IMR-90 (cell line): ENCODE results near the gene DPCD. TPM values are rescaled to one million over a fixed set of nuclear protein-coding genes. Genes with fewer than 3 reads are reported as not detected.

Experiments
- ATAC-seq: fragments of 200-7000 bp; cut with Tn5 transposase; 2 replicates; pipeline ENCODE4 v1.9.1; 2020; ENCODE audit warnings: low read depth, mild to moderate bottlenecking, moderate library complexity
- BruUV-seq: library from RNA; stranded (reverse); fragments of 400-500 nt; replicated peaks from 2 replicates; lab custom pipeline; 2021; lab: Mats Ljungman, UMichigan
- CTCF ChIA-PET: fragments of 300-600 bp; formaldehyde crosslinking; extraction: SDS; loops from one replicate; lab custom pipeline; 2021; ENCODE audit warnings: antibody characterized with exemption; lab: Yijun Ruan, JAX
- POLR2A ChIA-PET: fragments of 300-600 bp; sonication (Branson Sonifier 250); formaldehyde crosslinking; loops from one replicate; lab custom pipeline; 2022; ENCODE audit warnings: antibody characterized with exemption; ENCODE audit not compliant: unreplicated experiment; lab: Charles Lee
- DNase-seq: peaks from one replicate; pipeline ENCODE4 v3.0.0; 2013
- H2AFZ ChIP-seq: replicated peaks from 2 replicates; pipeline ENCODE3; 2013; ENCODE audit warnings: low read length, mild to moderate bottlenecking; ENCODE audit not compliant: poor library complexity
- H2AK5ac ChIP-seq: 2 replicates; pipeline ENCODE4 v1.6.1; 2013; ENCODE audit warnings: low read depth, low read length, inconsistent platforms
- H2AK9ac ChIP-seq: replicated peaks from 2 replicates; pipeline ENCODE3; 2013; ENCODE audit warnings: mild to moderate bottlenecking, low read depth, low read length, moderate library complexity; ENCODE audit not compliant: poor library complexity
- H2BK120ac ChIP-seq: 2 replicates; pipeline ENCODE4 v1.6.1; 2013; ENCODE audit warnings: low read depth, low read length, inconsistent platforms
- H2BK15ac ChIP-seq: 3 replicates; pipeline ENCODE4 v1.6.1; 2013; ENCODE audit warnings: low read depth, low read length, inconsistent platforms
- H2BK20ac ChIP-seq: 2 replicates; pipeline ENCODE4 v1.6.1; 2013; ENCODE audit warnings: low read depth, mild to moderate bottlenecking, inconsistent platforms, low read length, moderate library complexity
- H2BK5ac ChIP-seq: 2 replicates; pipeline ENCODE4 v1.6.1; 2013; ENCODE audit warnings: mild to moderate bottlenecking, low read depth, low read length, inconsistent platforms; ENCODE audit not compliant: poor library complexity, severe bottlenecking
- H3K14ac ChIP-seq: replicated peaks from 2 replicates; pipeline ENCODE4 v1.6.1; 2013; ENCODE audit warnings: low read depth, low read length, inconsistent platforms
- H3K18ac ChIP-seq: 2 replicates; pipeline ENCODE4 v1.6.1; 2013; ENCODE audit warnings: low read depth, low read length, control low read depth
- H3K23ac ChIP-seq: 2 replicates; pipeline ENCODE4 v1.6.1; 2013; ENCODE audit warnings: low read depth, low read length, inconsistent platforms
- H3K27ac ChIP-seq: 2 replicates; pipeline ENCODE4 v1.5.1; 2013; ENCODE audit warnings: mild to moderate bottlenecking, control low read depth, low read length; ENCODE audit not compliant: insufficient read depth
- H3K27me3 ChIP-seq: 2 replicates; pipeline ENCODE4 v1.6.1; 2013; ENCODE audit warnings: low read length; ENCODE audit not compliant: control insufficient read depth, insufficient read depth
- H3K36me3 ChIP-seq: 2 replicates; pipeline ENCODE4 v1.6.1; 2013; ENCODE audit warnings: low read length, mixed read lengths; ENCODE audit not compliant: control insufficient read depth, insufficient read depth
- H3K4ac ChIP-seq: 2 replicates; pipeline ENCODE4 v1.6.1; 2013; ENCODE audit warnings: low read depth, low read length, inconsistent platforms
- H3K4me1 ChIP-seq: 2 replicates; pipeline ENCODE4 v1.6.1; 2013; ENCODE audit warnings: low read length, mixed read lengths; ENCODE audit not compliant: control insufficient read depth, insufficient read depth
- H3K4me2 ChIP-seq: 2 replicates; pipeline ENCODE4 v1.6.1; 2013; ENCODE audit warnings: low read depth, mild to moderate bottlenecking, control low read depth, low read length, moderate library complexity
- H3K4me3 ChIP-seq: 2 replicates; pipeline ENCODE4 v1.5.1; 2013; ENCODE audit warnings: low read depth, mild to moderate bottlenecking, control low read depth, low read length, moderate library complexity; ENCODE audit not compliant: insufficient read depth
- H3K56ac ChIP-seq: 2 replicates; pipeline ENCODE4 v1.6.1; 2013; ENCODE audit warnings: low read length, inconsistent platforms; ENCODE audit not compliant: insufficient read depth; ENCODE audit errors: extremely low read depth
- H3K79me1 ChIP-seq, 2 experiments: 2 replicates each; pipeline ENCODE4 v1.6.1; 2013; ENCODE audit warnings: low read length in 2 of 2, inconsistent platforms in 1 of 2, low read depth in 1 of 2
- H3K9ac ChIP-seq: 2 replicates; pipeline ENCODE4 v1.6.1; 2013; ENCODE audit warnings: low read depth, low read length, control low read depth
- H3K9me1 ChIP-seq: 2 replicates; pipeline ENCODE4 v1.6.1; 2013; ENCODE audit warnings: low read length, inconsistent platforms; ENCODE audit not compliant: insufficient read depth
- H3K9me3 ChIP-seq: 2 replicates; pipeline ENCODE4 v1.6.1; 2013; ENCODE audit warnings: low read length; ENCODE audit not compliant: control insufficient read depth, insufficient read depth
- H4K20me1 ChIP-seq: 2 replicates; pipeline ENCODE4 v1.6.1; 2013; ENCODE audit warnings: low read length, inconsistent platforms; ENCODE audit not compliant: insufficient read depth
- H4K5ac ChIP-seq: 2 replicates; pipeline ENCODE4 v1.6.1; 2013; ENCODE audit warnings: mild to moderate bottlenecking, low read depth, low read length, control low read depth
- H4K8ac ChIP-seq, 2 experiments: 2 replicates each; pipeline ENCODE4 v1.6.1; 2013; ENCODE audit warnings: low read depth in 2 of 2, low read length in 2 of 2, control low read depth in 1 of 2, inconsistent platforms in 1 of 2
- H4K91ac ChIP-seq: 2 replicates; pipeline ENCODE4 v1.6.1; 2013; ENCODE audit warnings: low read depth, low read length, inconsistent platforms; ENCODE audit not compliant: insufficient read depth
- BHLHE40 ChIP-seq: fragments of 150-350 bp; IDR thresholded peaks from 2 replicates; pipeline ENCODE4 v1.6.1; 2016; ENCODE audit warnings: mild to moderate bottlenecking, low read depth, low read length
- CEBPB ChIP-seq: IDR thresholded peaks from 2 replicates; pipeline ENCODE4 v1.6.1; 2012; ENCODE audit warnings: low read depth, low read length, improper control_type of control experiment
- CHD1 ChIP-seq: IDR thresholded peaks from 2 replicates; pipeline ENCODE4 v1.6.1; 2012; ENCODE audit warnings: low read depth, low read length, improper control_type of control experiment
- FOS ChIP-seq: fragments of 150-350 bp; IDR thresholded peaks from 2 replicates; pipeline ENCODE4 v1.6.1; 2016; ENCODE audit warnings: low read depth, low read length
- MAFK ChIP-seq: IDR thresholded peaks from 2 replicates; pipeline ENCODE4 v1.6.1; 2012; ENCODE audit warnings: low read depth, low read length, improper control_type of control experiment
- MAZ ChIP-seq: IDR thresholded peaks from 2 replicates; pipeline ENCODE4 v1.6.1; 2012; ENCODE audit warnings: low read depth, mild to moderate bottlenecking, low read length, improper control_type of control experiment, moderate library complexity, borderline replicate concordance
- MXI1 ChIP-seq: IDR thresholded peaks from 2 replicates; pipeline ENCODE4 v1.6.1; 2012; ENCODE audit warnings: low read depth, mild to moderate bottlenecking, low read length, moderate library complexity, borderline replicate concordance
- NFE2L2 ChIP-seq: fragments of 150-350 bp; IDR thresholded peaks from 2 replicates; pipeline ENCODE4 v1.6.1; 2016; ENCODE audit warnings: low read depth, mild to moderate bottlenecking, low read length
- RAD21 ChIP-seq: IDR thresholded peaks from 2 replicates; pipeline ENCODE4 v1.6.1; 2012; ENCODE audit warnings: low read length, improper control_type of control experiment
- RCOR1 ChIP-seq: IDR thresholded peaks from 2 replicates; pipeline ENCODE4 v1.6.1; 2012; ENCODE audit warnings: mild to moderate bottlenecking, low read length, improper control_type of control experiment; ENCODE audit not compliant: insufficient replicate concordance
- RFX5 ChIP-seq: IDR thresholded peaks from 2 replicates; pipeline ENCODE4 v1.8.0; 2012; ENCODE audit warnings: low read depth, mild to moderate bottlenecking, low read length, moderate library complexity
- SMC3 ChIP-seq: fragments of 150-350 bp; IDR thresholded peaks from 2 replicates; pipeline ENCODE4 v1.6.1; 2016; ENCODE audit warnings: low read depth, mild to moderate bottlenecking, antibody characterized with exemption, low read length, moderate library complexity
- WGBS, 2 experiments: methylation state at CpG; one replicate each; pipeline versions ENCODE4 v1.1.5 to v1.1.7; 2013; ENCODE audit warnings: missing lambda C conversion rate in 2 of 2; ENCODE audit not compliant: insufficient read length in 1 of 2; ENCODE audit errors: extremely low coverage in 2 of 2; 5-methylcytosine and 5-hydroxymethylcytosine counted together
- dilution Hi-C: fragments of 300-500 bp; cut with HindIII; formaldehyde crosslinking; loops from one replicate; pipeline ENCODE4 v1.14.3; 2018; ENCODE audit warnings: low sequenced_read_pairs; ENCODE audit not compliant: unreplicated experiment
- in situ Hi-C: fragments of 300-500 bp; cut with MboI; formaldehyde crosslinking; loops from 3 replicates; pipeline ENCODE4 v1.14.3; 2019; ENCODE audit warnings: low sequenced_read_pairs, inconsistent platforms, mixed read lengths
- intact Hi-C: fragments of 100-400 bp; cut with micrococcal nuclease; formaldehyde crosslinking; loops from 2 replicates; pipeline ENCODE4 v1.10.0; 2022
- polyA plus RNA-seq, 3 experiments: library from polyadenylated mRNA; depleted of rRNA; stranded (reverse); fragments of >200 nt; gene quantifications; 2 replicates each; pipeline ENCODE4 v1.2.3, GENCODE V29; 2012; ENCODE audit warnings: low replicate concordance in 1 of 3
- total RNA-seq: library from RNA; depleted of rRNA; stranded (reverse); fragments of >200 nt; gene quantifications from 2 replicates; pipeline ENCODE4 v1.2.3, GENCODE V29; 2012
- TF ChIP-seq, protein P1 (sequence below): fragments of 150-350 bp; IDR thresholded peaks from 2 replicates; pipeline ENCODE4 v1.6.1; 2016; ENCODE audit warnings: low read depth, mild to moderate bottlenecking, low read length, moderate library complexity, borderline replicate concordance

The DPCD gene
- total and polyA plus RNA-seq, 2 of the 4 experiments (the other 2 are of a cell fraction), result 59.1 to 73.7 TPM

- Histone ChIP-seq H4K91ac (no peak overlapping the region), H3K36me3 (peaks cover 33% of the 10 kb centered on the region), H3K9me3 (no peaks in the 10 kb centered on the region), H3K4me3 (no peak overlapping the region), H3K56ac (no peak overlapping the region), H2BK20ac (no peak overlapping the region), H2AFZ (no peak overlapping the region), H3K27ac (no peak overlapping the region), H3K23ac (no peak overlapping the region), H4K20me1 (no peaks in the 10 kb centered on the region), H2BK120ac (no peak overlapping the region), H3K4me2 (no peak overlapping the region), H3K27me3 (no peaks in the 10 kb centered on the region), H3K4ac (no peak overlapping the region), H2BK5ac (no peak overlapping the region), H2AK5ac (no peak overlapping the region), H3K18ac (no peak overlapping the region), H2AK9ac (no peak overlapping the region), H3K79me1 (peaks cover 0 to 3% of the 10 kb centered on the region in 2 experiments; a peak in 1 of 4 replicates), H2BK15ac (no peak overlapping the region), H4K5ac (no peak overlapping the region), H3K4me1 (no peaks in the 10 kb centered on the region), H4K8ac (no peak overlapping the region), H3K9me1 (0 out of 2 replicates have a peak, but pooled peaks cover 7% of the 10 kb centered on the region), H3K14ac (no peak overlapping the region), H3K9ac (no peak overlapping the region)
- WGBS, 2 experiments, result 100% methylated on average over 1 of the region's 5 CpGs; no CpG with 5 or more reads in 1 of the 2 experiments
- ChIA-PET POLR2A (no interaction called here), CTCF (no interaction called here)
- TF ChIP-seq RAD21, result no peak
- no peak for TF ChIP-seq CHD1
- no peak for TF ChIP-seq CEBPB
- no peak for TF ChIP-seq SMC3
- TF ChIP-seq MAFK, result no peak
- TF ChIP-seq, protein P1, sequence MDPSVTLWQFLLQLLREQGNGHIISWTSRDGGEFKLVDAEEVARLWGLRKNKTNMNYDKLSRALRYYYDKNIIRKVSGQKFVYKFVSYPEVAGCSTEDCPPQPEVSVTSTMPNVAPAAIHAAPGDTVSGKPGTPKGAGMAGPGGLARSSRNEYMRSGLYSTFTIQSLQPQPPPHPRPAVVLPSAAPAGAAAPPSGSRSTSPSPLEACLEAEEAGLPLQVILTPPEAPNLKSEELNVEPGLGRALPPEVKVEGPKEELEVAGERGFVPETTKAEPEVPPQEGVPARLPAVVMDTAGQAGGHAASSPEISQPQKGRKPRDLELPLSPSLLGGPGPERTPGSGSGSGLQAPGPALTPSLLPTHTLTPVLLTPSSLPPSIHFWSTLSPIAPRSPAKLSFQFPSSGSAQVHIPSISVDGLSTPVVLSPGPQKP, result no peak
- TF ChIP-seq NFE2L2, result no peak
- TF ChIP-seq RFX5, result no peak
- no peak for TF ChIP-seq FOS
- TF ChIP-seq MXI1, result no peak
- no peak for TF ChIP-seq MAZ
- no peak for TF ChIP-seq RCOR1
- no peak for TF ChIP-seq BHLHE40
- intact Hi-C loops, result no loop called here
- in situ Hi-C loops, result no loop called here
- no peak for ATAC-seq
- dilution Hi-C loops, result no loop called here
- BruUV-seq, result no TSS peak
- DNase-seq, result no peak
Measured at GRCh38 chr10:101658975-101659374, 70.9 kb downstream of the DPCD start.
